ENCODE data around the gene VSX2. TPM values are rescaled to one million over a fixed set of nuclear protein-coding genes. Genes with fewer than 3 reads are reported as not detected.

VSX2 gene
- polyA plus RNA-seq, 1 donor from 2014 or later: not detected

DNA sequence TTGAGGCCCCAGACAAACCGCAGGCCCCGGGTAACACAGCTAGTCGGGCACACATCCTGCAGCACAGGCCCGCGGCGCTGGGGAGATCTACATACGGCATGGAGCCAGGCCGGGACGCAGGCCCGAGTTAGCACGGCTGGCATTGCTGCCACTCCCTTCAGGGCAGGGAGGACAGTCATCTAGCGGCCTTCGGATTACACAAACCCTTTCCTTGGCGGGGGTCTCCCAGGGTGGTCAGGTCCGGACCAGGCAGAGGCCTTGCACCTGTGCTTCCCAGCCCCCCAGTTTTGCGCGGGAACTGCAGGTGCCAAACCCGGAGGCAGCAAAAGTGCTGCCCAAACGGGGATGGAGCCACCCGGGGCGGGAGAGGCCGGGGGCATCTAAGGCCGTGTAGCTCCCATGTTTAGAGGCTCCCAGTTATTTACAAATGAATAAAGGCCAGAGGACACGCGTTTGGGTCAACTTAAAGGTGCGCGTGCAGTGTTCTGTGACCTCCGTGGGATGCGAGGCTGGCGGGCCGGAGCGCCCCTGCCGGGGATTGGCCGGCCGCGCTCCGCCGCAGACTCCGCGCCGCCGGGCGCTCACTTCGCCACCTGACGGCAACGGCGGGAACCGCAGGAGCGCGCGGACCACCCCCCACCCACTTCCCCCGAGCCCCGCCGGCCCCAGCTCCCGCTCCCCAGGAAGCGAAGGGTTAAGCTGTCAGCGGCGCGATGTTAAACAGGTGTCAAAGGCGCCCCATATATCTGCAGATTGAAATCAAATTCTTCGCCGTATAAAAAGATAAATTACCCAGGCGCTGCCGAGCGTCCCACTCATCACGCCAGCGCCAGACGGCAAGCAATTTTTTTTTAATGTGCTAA is 18.1 kb downstream of the VSX2 start:
- TF ChIP-seq EP300 (conservative IDR thresholded peaks at IDR 0.05; ENCODE audit: poor library complexity, severe bottlenecking) (no peak), MXI1 (conservative IDR thresholded peaks at IDR 0.05; ENCODE audit: poor library complexity, severe bottlenecking) (peak; percentile 20), SMC3 (conservative IDR thresholded peaks at IDR 0.05; ENCODE audit: poor library complexity) (peak; percentile 66), RAD21 (conservative IDR thresholded peaks at IDR 0.05) (peak; percentile 59), EZH2 (IDR thresholded peaks at IDR 0.05; ENCODE audit: borderline replicate concordance, insufficient read depth, low read length, poor library complexity, severe bottlenecking) (no peak), POLR2AphosphoS5 (IDR thresholded peaks at IDR 0.05) (no peak)
- TF ChIP-seq, protein P1, sequence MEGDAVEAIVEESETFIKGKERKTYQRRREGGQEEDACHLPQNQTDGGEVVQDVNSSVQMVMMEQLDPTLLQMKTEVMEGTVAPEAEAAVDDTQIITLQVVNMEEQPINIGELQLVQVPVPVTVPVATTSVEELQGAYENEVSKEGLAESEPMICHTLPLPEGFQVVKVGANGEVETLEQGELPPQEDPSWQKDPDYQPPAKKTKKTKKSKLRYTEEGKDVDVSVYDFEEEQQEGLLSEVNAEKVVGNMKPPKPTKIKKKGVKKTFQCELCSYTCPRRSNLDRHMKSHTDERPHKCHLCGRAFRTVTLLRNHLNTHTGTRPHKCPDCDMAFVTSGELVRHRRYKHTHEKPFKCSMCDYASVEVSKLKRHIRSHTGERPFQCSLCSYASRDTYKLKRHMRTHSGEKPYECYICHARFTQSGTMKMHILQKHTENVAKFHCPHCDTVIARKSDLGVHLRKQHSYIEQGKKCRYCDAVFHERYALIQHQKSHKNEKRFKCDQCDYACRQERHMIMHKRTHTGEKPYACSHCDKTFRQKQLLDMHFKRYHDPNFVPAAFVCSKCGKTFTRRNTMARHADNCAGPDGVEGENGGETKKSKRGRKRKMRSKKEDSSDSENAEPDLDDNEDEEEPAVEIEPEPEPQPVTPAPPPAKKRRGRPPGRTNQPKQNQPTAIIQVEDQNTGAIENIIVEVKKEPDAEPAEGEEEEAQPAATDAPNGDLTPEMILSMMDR (IDR thresholded peaks at IDR 0.05; ENCODE audit: poor library complexity, severe bottlenecking): peak; percentile 90
- no peaks in the 10 kb centered on the region for H3F3A ChIP-seq (ENCODE audit: insufficient read depth, low read length, poor library complexity, severe bottlenecking)
- peak overlapping the region; percentile 84 for H3K4me2 ChIP-seq (ENCODE audit: low read length)
- peak overlapping the region; percentile 21 for H2AFZ ChIP-seq (ENCODE audit: low read depth, low read length)
- peaks cover 17% of the 10 kb centered on the region for H3K27me3 ChIP-seq (ENCODE audit: insufficient read depth, low read depth, low read length)
- H3K9me3 ChIP-seq (ENCODE audit: low read length): no peaks in the 10 kb centered on the region
- H3K4me3 ChIP-seq (ENCODE audit: low read length): peak overlapping the region; percentile 76
- no peaks in the 10 kb centered on the region for H3K36me3 ChIP-seq (ENCODE audit: insufficient read depth, low read length)
- no peaks in the 10 kb centered on the region for H3K79me2 ChIP-seq (replicated peaks; ENCODE audit: insufficient read depth, low read length)
- H3K9me2 ChIP-seq (ENCODE audit: insufficient read depth, low read length): no peaks in the 10 kb centered on the region
- H4K20me1 ChIP-seq (ENCODE audit: insufficient read depth): no peaks in the 10 kb centered on the region
- H3K27ac ChIP-seq (ENCODE audit: low read length): no peak overlapping the region
- peak overlapping the region; percentile 59 for H3K9ac ChIP-seq (ENCODE audit: low read length)

GRCh38 chr14:74257941-74258763 is 18.9 kb downstream of the VSX2 start:
- Histone ChIP-seq H2AFZ (ENCODE audit: low read depth, low read length) (peak overlapping the region; percentile 21), H3K4me2 (ENCODE audit: low read length) (peak overlapping the region; percentile 84), H3K9me2 (ENCODE audit: insufficient read depth, low read length) (no peaks in the 10 kb centered on the region), H3K36me3 (ENCODE audit: insufficient read depth, low read length) (no peaks in the 10 kb centered on the region), H3K4me3 (ENCODE audit: low read length) (peak overlapping the region; percentile 76), H3F3A (ENCODE audit: insufficient read depth, low read length, poor library complexity, severe bottlenecking) (no peaks in the 10 kb centered on the region), H3K27ac (ENCODE audit: low read length) (no peak overlapping the region), H3K27me3 (ENCODE audit: insufficient read depth, low read depth, low read length) (peaks cover 17% of the 10 kb centered on the region), H3K9ac (ENCODE audit: low read length) (peak overlapping the region; percentile 59), H4K20me1 (ENCODE audit: insufficient read depth) (no peaks in the 10 kb centered on the region), H3K9me3 (ENCODE audit: low read length) (no peaks in the 10 kb centered on the region), H3K79me2 (replicated peaks; ENCODE audit: insufficient read depth, low read length) (no peaks in the 10 kb centered on the region)
- TF ChIP-seq POLR2AphosphoS5 (IDR thresholded peaks at IDR 0.05) (no peak), RAD21 (conservative IDR thresholded peaks at IDR 0.05) (no peak), REST (IDR thresholded peaks at IDR 0.05; ENCODE audit: borderline replicate concordance) (no peak), TAF1 (IDR thresholded peaks at IDR 0.05; ENCODE audit: low read depth) (no peak), EZH2 (IDR thresholded peaks at IDR 0.05; ENCODE audit: borderline replicate concordance, insufficient read depth, low read length, poor library complexity, severe bottlenecking) (no peak), MXI1 (conservative IDR thresholded peaks at IDR 0.05; ENCODE audit: poor library complexity, severe bottlenecking) (no peak), SMC3 (conservative IDR thresholded peaks at IDR 0.05; ENCODE audit: poor library complexity) (no peak), EP300 (conservative IDR thresholded peaks at IDR 0.05; ENCODE audit: poor library complexity, severe bottlenecking) (no peak)
- TF ChIP-seq, protein P1 (IDR thresholded peaks at IDR 0.05; ENCODE audit: poor library complexity, severe bottlenecking): no peak

Measured in neural cell (in vitro differentiated cells).